Kidney epithelial cell (primary cell): ENCODE results near the gene MBP. TPM values are rescaled to one million over a fixed set of nuclear protein-coding genes. Genes with fewer than 3 reads are reported as not detected.

ENCODE experiments used
- DNase-seq: peaks from one replicate; pipeline ENCODE4 v3.0.0-alpha.2; 2010; ENCODE audit warnings: low read depth
- H3K27me3 ChIP-seq: 2 replicates; pipeline ENCODE4 v1.6.0; 2011; ENCODE audit warnings: low read length; ENCODE audit not compliant: control insufficient read depth, insufficient read depth
- H3K36me3 ChIP-seq: 2 replicates; pipeline ENCODE4 v1.5.1; 2011; ENCODE audit warnings: low read length; ENCODE audit not compliant: control insufficient read depth, insufficient read depth
- H3K4me3 ChIP-seq: 2 replicates; pipeline ENCODE4 v1.5.1; 2011; ENCODE audit warnings: low read depth, mild to moderate bottlenecking, control low read depth, low read length
- CTCF ChIP-seq: IDR thresholded peaks from 2 replicates; pipeline ENCODE4 v1.5.1; 2011; ENCODE audit warnings: mild to moderate bottlenecking, moderate library complexity, low read length, control low read depth, inconsistent platforms; ENCODE audit not compliant: insufficient read depth, poor library complexity, severe bottlenecking
- total RNA-seq: library from RNA; depleted of rRNA; stranded (reverse); fragments of >200 nt; gene quantifications from 2 replicates; pipeline ENCODE4 v1.2.3, GENCODE V29; 2015

Gene MBP
- total RNA-seq, 1 donor from 2014 or later = 29.1 TPM

GRCh38 chr18:77123320-77124231 lies 9.0 kb downstream of the MBP start:
- no peaks in the 10 kb centered on the region for H3K27me3 ChIP-seq
- H3K36me3 ChIP-seq = peaks cover 3% of the 10 kb centered on the region
- no peak overlapping the region for H3K4me3 ChIP-seq
- no peak for DNase-seq
- TF ChIP-seq CTCF = no peak

DNA sequence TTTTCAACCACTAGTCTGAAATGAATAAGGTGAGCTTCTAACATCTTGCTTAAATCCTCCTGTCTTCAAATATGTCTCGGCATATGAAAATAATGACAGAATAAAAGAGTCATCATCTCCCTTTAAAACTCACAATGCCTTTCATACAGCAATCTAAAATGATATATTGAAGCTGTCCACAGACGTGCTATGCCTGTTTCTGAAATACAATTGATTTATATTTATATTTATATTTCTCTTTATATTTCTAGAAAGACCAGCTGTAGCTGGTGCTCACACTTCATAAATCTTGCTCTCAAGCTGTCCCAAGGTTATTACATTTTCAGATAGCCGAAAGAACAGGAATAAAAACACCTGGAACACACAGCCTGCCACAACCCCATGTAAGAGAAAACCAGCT lies 11.1 kb downstream of the MBP start:
- peaks cover 3% of the 10 kb centered on the region for H3K36me3 ChIP-seq
- no peak for TF ChIP-seq CTCF
- no peaks in the 10 kb centered on the region for H3K27me3 ChIP-seq
- no peak overlapping the region for H3K4me3 ChIP-seq
- no peak for DNase-seq

DNA sequence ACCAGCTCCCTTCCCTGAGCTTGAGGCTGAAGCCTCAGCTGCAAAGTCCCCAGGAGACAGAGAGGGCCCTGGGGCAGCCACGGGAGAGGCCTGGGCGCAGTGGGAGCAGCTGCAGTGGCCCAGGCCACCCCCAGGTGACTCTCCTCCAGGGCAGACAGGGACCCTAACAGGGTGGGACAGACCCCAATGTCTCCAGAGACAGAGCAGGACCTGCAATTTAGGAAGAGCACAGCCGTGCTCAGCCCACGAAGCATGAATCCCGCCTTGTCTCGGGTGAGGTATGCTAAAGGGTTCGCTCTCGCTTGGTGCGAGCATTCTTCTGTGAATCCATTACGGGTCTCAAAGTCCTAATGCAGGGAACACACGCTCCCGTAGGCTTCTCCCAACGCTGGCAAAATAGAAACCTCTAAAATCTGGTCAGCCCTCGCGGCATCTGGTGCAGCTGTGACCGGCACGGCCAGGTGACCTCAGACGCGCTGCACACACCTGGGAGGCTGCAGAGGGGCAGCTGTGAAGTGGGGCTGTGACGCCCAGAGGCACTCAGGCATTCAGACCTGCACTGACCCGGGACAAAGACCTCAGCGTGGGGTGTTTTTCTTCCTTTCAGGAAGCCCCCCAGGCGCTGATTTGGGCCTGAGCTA lies 12.6 kb downstream of the MBP start:
- no peak for TF ChIP-seq CTCF
- Histone ChIP-seq H3K27me3 (no peaks in the 10 kb centered on the region), H3K36me3 (peaks cover 3% of the 10 kb centered on the region), H3K4me3 (no peak overlapping the region)
- DNase-seq = no peak

DNA sequence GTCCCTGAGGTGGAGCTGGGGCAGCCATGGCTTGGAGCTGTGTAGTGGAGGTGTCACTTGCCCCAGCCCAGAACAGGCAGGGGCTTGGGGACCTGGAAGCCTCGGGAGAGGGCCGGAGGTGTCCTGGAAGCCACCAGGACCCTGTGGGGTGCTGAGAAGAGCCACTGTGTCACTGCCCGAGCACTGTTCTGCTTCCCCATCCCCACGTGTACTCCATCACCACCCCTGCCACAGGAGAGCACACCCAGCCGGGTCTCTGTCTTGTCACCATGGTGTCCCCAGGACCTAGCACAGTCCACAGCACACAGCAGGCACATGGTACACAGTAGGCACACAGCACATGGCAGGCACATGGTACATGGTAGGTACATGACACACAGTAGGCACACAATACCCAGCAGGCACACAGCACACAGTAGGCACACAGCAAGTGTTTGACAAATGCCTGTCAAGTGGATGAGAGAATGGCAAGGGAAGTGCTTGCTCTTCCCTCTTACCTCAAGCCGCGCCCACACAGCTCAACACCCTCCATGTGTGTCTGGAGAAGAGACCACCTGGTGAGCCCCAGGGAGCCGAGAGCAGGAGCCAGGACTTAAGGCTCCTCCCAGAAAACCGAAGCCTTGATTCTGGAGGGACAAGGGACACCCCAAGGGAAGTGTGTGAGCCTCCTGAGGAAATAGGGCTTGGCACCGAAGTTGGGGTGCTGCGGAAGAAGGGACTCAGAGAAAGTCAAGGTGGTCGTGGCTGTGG lies 13.3 kb downstream of the MBP start:
- Histone ChIP-seq H3K36me3 (peaks cover 3% of the 10 kb centered on the region), H3K27me3 (no peaks in the 10 kb centered on the region), H3K4me3 (no peak overlapping the region)
- TF ChIP-seq CTCF = no peak
- no peak for DNase-seq

- TF ChIP-seq CTCF = no peak
- Histone ChIP-seq H3K36me3 (peaks cover 4% of the 10 kb centered on the region), H3K4me3 (no peak overlapping the region), H3K27me3 (no peaks in the 10 kb centered on the region)
- no peak for DNase-seq
Measured at GRCh38 chr18:77118256-77119090, 14.1 kb downstream of the MBP start.
